Measurements from ENCODE around the gene FAAP20.

DNA sequence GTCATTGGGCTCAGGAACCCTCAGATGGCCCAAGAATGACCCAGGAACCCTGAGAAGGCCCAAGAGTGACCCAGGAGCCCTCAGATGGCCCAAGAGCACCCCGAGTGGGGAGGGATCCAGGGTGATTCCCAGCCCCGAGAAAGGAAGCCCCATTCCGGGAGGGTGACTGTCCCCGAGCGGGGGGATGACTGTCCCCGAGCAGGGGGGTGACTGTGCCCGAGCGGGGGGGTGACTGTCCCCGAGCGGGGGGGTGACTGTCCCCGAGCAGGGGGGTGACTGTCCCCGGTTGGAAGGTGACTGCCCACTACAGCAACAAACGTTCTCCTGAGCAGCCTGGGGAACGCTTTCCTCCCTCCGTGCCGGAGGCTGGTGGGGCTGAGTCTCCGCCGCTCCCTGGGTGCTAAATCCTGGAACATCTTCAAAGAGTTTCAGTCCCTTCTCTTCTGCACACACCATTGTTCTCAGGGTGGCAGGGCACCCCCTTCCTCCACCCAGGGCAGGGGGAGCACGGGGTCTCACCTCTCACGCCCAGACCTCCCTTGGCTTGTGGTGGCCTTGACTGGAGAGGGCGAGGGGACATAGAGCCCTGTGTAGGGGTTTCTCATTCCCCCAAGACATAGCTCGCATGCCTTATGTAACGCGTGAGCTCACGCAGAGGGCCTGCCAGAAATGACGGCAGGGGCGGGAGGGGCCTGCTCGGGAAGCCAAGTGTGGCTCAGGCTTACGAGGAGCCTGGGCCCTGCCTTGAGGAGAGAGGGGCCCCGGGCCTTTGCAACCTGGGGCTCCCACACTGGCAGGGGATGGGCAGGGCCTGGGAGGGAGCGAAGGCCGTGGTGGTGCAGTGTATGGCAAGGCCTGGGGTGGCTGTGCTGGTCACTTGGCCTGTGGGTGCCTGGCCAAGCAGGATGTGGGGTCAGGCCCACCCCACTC lies 19.3 kb upstream of the FAAP20 start:
- TF ChIP-seq, protein P1, sequence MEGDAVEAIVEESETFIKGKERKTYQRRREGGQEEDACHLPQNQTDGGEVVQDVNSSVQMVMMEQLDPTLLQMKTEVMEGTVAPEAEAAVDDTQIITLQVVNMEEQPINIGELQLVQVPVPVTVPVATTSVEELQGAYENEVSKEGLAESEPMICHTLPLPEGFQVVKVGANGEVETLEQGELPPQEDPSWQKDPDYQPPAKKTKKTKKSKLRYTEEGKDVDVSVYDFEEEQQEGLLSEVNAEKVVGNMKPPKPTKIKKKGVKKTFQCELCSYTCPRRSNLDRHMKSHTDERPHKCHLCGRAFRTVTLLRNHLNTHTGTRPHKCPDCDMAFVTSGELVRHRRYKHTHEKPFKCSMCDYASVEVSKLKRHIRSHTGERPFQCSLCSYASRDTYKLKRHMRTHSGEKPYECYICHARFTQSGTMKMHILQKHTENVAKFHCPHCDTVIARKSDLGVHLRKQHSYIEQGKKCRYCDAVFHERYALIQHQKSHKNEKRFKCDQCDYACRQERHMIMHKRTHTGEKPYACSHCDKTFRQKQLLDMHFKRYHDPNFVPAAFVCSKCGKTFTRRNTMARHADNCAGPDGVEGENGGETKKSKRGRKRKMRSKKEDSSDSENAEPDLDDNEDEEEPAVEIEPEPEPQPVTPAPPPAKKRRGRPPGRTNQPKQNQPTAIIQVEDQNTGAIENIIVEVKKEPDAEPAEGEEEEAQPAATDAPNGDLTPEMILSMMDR (IDR thresholded peaks at IDR 0.05; ENCODE audit: poor library complexity, severe bottlenecking) = no peak
- TF ChIP-seq POLR2AphosphoS5 (IDR thresholded peaks at IDR 0.05) (no peak), TAF1 (IDR thresholded peaks at IDR 0.05; ENCODE audit: low read depth) (no peak), EP300 (conservative IDR thresholded peaks at IDR 0.05; ENCODE audit: poor library complexity, severe bottlenecking) (no peak), EZH2 (IDR thresholded peaks at IDR 0.05; ENCODE audit: borderline replicate concordance, insufficient read depth, low read length, poor library complexity, severe bottlenecking) (no peak)
